K562 (cell line): Measurements from ENCODE around the gene TNFRSF18.

Source experiments
- ARID3A ChIP-seq: IDR thresholded peaks from 2 replicates; pipeline ENCODE4 v1.6.1; 2012; ENCODE audit warnings: low read depth, low read length, improper control_type of control experiment, borderline replicate concordance
- ARID4B ChIP-seq: sonication (generic); formaldehyde crosslinking; IDR thresholded peaks from 2 replicates; pipeline ENCODE4 v1.8.0; 2022; ENCODE audit warnings: mild to moderate bottlenecking, missing genetic modification reagents
- BMI1 ChIP-seq: fragments of 150-350 bp; IDR thresholded peaks from 2 replicates; pipeline ENCODE4 v1.6.1; 2014; ENCODE audit warnings: low read length
- CTCF ChIP-seq, 3 experiments: IDR thresholded peaks in 2 of 3; conservative IDR thresholded peaks in 1 of 3; 2 replicates each; pipeline ENCODE4 v1.5.1; 2011 to 2012; ENCODE audit warnings: low read length in 3 of 3, mild to moderate bottlenecking in 3 of 3, control low read depth in 2 of 3, improper control_type of control experiment in 1 of 3, inconsistent platforms in 1 of 3, low read depth in 1 of 3, mixed read lengths in 1 of 3, moderate library complexity in 1 of 3; ENCODE audit not compliant: insufficient read depth in 2 of 3
- E2F8 ChIP-seq: fragments of 450-650 bp; IDR thresholded peaks from 2 replicates; pipeline ENCODE4 v1.7.1; 2018; ENCODE audit warnings: mild to moderate bottlenecking, low read depth; ENCODE audit not compliant: partially characterized antibody
- NEUROD1 ChIP-seq: fragments of 150-350 bp; IDR thresholded peaks from 2 replicates; pipeline ENCODE4 v1.6.1; 2014; ENCODE audit warnings: borderline replicate concordance, low read length, low read depth; ENCODE audit not compliant: partially characterized antibody
- NR2C2 ChIP-seq, 2 experiments: fragments of 200-800 bp in 1 of 2; sonication (Bioruptor generic) in 1 of 2; sonication (generic) in 1 of 2; formaldehyde crosslinking in 1 of 2; IDR thresholded peaks; 2 replicates each; pipeline versions ENCODE4 v1.6.1 to v1.8.0; 2016 to 2022; ENCODE audit warnings: mild to moderate bottlenecking in 1 of 2, missing compliant biosample characterization in 1 of 2, missing genetic modification characterization in 1 of 2, missing genetic modification reagents in 1 of 2
- POLR2A ChIP-seq: fragments of 450-650 bp; conservative IDR thresholded peaks from 2 replicates; pipeline ENCODE4 v1.6.1; 2016
- SMC3 ChIP-seq: conservative IDR thresholded peaks from 2 replicates; pipeline ENCODE4 v1.6.1; 2011; ENCODE audit warnings: low read depth, low read length, improper control_type of control experiment; ENCODE audit not compliant: insufficient read depth
- TAF7 ChIP-seq: fragments of 450-650 bp; IDR thresholded peaks from 2 replicates; pipeline ENCODE4 v1.6.1; 2016; ENCODE audit warnings: missing genetic modification characterization, missing compliant biosample characterization
- TEAD4 ChIP-seq, 2 experiments: sonication (generic) in 1 of 2; formaldehyde crosslinking in 1 of 2; IDR thresholded peaks; 2 replicates each; pipeline versions ENCODE4 v1.6.1 to v1.8.0; 2012 to 2022; ENCODE audit warnings: borderline replicate concordance in 1 of 2, inconsistent platforms in 1 of 2, low read length in 1 of 2, mild to moderate bottlenecking in 1 of 2, missing genetic modification reagents in 1 of 2
- ZNF146 ChIP-seq: IDR thresholded peaks from one replicate; pipeline ENCODE4 v1.6.1; 2018; ENCODE audit warnings: missing compliant biosample characterization; ENCODE audit not compliant: unreplicated experiment
- ZNF407 ChIP-seq: fragments of 450-650 bp; IDR thresholded peaks from 2 replicates; pipeline ENCODE4 v1.6.1; 2016; ENCODE audit warnings: low read depth
- ZNF408 ChIP-seq: fragments of 250-450 bp; sonication (Bioruptor Pico); IDR thresholded peaks from 2 replicates; pipeline ENCODE4 v1.4.0; 2020; ENCODE audit warnings: low read depth, mild to moderate bottlenecking, moderate library complexity

GRCh38 chr1:1212780-1213344 is 6.5 kb upstream of the TNFRSF18 start:
- TF ChIP-seq SMC3 (no peak), BMI1 (no peak), ARID4B (CRISPR knock-in tag) (no peak), CTCF (IDR thresholded peaks at IDR 0.05 in 2 of 3, conservative IDR thresholded peaks at IDR 0.05 in 1 of 3; ENCODE audit: insufficient read depth in 2 of 3, low read depth in 1 of 3, low read length in 3 of 3) (no peak), NR2C2 (CRISPR knock-in tag; IDR thresholded peaks at IDR 0.05) (no peak), NR2C2 (tag; IDR thresholded peaks at IDR 0.05) (no peak), E2F8 (no peak), ZNF146 (no peak), ARID3A (no peak), ZNF408 (CRISPR knock-in tag) (no peak), TAF7 (tag) (no peak), POLR2A (no peak), ZNF407 (no peak), NEUROD1 (no peak), TEAD4 (IDR thresholded peaks at IDR 0.05; ENCODE audit: low read length) (no peak), TEAD4 (CRISPR knock-in tag; IDR thresholded peaks at IDR 0.05; ENCODE audit: borderline replicate concordance) (no peak)
